GM21528 (cell line): Measurements from ENCODE around the gene TBC1D5.
"Not testable (repeated sequence)": the region's sequence is repeated elsewhere in the genome, so short reads cannot be mapped to it uniquely, and the experiment has no call there.

Experiments used
- ATAC-seq: cut with Tn5 transposase; IDR thresholded peaks from one replicate; pipeline ENCODE4 v1.9.1; 2021; ENCODE audit warnings: mild to moderate bottlenecking, moderate library complexity; ENCODE audit not compliant: unreplicated experiment, low FRiP score

Gene TBC1D5

DNA sequence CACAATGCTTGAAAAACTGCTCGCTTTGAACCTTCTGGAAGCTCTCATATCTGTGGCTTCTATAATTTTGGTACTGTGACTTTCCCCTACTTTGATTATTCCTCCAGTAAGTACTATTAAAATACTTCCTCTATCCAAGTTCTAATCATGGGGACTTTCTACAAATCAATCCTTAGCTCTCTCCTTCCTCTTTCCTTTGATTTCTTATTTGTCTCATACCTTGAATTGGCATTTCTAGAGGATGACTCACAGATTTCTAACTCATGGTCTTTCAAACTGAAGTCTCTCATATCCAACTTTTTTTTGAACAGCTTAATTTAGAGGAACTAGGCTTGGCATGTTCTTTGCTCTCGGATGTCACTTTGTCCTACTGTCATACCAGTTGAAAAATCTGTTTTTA lies 241.8 kb downstream of the TBC1D5 start:
- ATAC-seq = no peak

- ATAC-seq = no peak
These were observed 248.2 kb downstream of the TBC1D5 start for GRCh38 chr3:17494117-17494809.

DNA sequence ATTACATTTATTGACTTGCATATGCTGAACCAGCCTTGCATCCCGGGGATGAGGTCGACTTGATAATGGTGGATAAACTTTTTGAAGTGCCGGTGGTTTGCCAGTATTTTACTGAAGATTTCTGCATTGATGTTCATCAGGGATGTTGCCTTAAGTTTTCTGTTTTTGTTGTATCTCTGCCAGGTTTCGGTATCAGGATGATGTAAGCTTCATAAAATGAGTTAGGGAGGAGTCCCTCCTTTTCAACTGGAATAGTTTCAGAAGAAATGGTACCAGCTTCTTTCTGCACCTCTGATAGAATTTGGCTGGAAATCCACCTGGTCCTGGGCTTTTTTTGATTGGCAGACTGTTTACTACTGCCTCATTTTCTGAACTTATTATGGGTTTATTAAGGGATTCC lies 250.8 kb downstream of the TBC1D5 start:
- no peak for ATAC-seq

GRCh38 chr3:17491190-17491589 lies 251.2 kb downstream of the TBC1D5 start:
- not testable (repeated sequence) for ATAC-seq

DNA sequence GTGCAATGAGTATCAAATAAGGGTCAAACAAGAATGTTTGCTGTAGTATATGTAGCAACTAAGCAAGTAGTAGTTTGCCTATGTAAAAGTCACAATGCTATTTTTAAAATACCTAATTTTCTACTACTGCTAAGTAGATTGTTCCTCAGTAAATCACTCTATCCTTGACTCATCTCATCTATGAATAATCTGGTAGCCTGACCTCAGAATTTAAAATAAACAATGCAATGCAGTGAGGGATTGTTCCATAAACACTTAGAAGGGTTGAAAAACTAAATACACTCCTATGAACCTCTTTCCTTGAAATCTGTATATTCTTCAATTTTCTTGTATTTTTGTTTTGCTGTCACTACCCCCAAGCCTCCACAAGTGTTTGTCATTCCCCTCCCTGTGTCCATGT lies 253.3 kb downstream of the TBC1D5 start:
- no peak for ATAC-seq

DNA sequence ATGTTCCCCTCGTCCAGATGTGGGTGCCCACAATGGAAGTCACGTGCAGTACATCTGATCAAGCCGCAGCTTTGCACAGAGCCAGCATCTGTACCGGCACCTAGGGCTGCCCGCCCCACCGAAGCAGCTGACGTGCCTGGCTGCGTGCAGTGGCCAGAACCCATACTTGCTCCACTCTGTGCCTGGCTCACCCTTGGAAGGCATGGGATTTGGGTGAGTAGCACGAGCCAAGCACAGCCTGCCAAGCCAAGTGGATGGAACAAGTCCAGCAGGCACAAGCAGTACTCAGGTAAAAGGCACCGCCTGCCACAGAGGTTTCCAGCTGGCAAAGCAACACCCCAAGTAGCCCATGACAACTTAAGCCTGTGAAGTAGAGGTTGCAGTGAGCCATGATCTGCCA lies 261.3 kb downstream of the TBC1D5 start:
- no peak for ATAC-seq

DNA sequence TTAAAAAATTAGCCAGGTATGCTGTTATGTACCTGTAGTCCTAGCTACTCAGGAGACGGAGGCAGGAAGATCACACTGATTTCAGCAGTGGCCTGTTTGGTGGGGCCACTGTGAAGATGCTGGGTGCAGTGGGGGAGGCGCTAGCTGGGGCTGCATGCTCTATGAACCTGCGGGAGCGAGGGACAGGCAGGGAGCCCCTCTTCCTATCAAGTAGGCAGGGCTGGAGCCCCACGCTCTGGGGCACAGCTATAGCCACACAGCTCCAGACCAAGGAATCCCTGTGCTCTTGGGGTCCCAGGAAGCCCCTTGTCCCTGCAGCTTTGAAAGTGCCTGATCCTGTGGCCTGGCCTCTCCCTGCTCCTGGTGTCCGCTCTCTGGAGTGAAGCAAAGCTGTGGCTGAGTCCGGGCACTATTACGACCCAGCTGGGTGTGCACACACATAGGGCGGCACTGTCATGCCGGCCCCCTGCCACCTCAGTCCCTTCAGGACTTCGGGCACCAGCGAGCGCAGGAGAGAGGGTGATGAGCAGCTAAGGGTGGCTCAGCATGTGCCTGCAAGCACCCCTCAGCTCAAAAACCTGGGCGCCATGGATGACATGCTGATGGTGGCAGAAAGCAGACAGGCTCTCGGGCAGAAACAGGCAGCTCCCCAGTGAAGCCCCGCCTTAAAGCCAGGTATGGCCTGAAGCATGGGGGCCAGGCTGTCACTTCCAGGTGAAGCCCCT lies 262.6 kb downstream of the TBC1D5 start:
- no peak for ATAC-seq

DNA sequence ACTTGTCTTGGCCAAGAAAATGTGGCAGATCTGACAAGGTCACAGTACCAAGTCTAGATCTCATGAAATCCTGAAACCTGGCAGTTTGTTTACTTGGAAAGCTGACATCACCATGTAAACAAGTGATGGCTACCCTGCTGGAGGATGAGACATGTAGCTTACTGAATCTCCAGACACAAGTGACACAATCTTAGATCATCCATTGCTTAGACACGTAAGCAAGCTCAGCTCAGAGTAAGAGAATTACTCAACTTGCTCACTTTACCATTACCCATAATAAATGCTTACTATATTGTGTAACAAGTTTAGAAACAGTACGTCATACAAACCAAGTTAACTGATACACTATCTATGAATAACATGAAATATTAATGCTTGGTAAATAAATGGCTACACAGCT lies 263.8 kb downstream of the TBC1D5 start:
- ATAC-seq = no peak

DNA sequence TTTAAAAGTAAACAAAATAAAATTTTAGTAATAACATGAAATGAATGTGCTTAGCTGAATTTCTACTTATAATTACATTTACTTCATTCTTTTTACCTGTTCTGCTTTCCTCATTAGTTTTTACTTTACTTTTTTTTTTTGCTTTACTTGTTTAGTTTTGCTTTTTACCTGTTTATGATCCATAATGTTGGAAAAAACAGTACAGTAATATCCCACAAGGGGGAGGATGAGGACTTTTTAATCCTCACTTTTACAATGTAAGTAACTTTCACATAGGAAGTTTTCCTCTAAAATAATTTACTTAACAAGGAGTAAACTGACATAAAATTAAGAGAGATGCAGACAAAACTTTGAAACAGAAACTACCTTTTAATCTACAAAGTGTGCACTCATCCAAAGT lies 268.7 kb downstream of the TBC1D5 start:
- no peak for ATAC-seq

GRCh38 chr3:17469954-17470353 lies 272.5 kb downstream of the TBC1D5 start:
- ATAC-seq = no peak

GRCh38 chr3:17469520-17469919 lies 272.9 kb downstream of the TBC1D5 start:
- no peak for ATAC-seq

GRCh38 chr3:17466028-17466427 lies 276.4 kb downstream of the TBC1D5 start:
- ATAC-seq = no peak

DNA sequence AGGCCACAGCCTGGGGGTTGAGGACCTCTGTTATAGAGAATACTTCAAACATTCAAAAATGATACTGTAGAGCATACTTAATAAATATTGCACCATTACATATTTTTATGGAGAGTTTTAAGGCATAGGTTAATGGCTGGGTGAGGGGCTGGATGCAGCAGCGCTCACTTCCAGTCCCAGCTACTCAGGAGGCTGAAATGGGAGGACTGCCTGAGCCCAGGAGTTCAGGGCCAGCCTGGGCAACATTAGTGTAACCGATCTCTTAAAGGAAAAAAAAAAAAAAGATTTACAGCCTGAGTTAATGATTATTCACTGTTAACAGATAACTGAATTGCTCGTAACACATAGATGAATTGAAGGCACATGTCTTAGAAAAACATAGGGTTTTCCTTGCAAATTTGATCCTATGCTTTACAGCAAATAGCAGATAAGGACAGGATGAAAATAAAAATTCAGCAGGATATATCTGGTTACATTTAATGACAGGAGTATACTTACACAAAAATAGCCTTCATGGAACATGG lies 282.9 kb downstream of the TBC1D5 start:
- ATAC-seq = no peak

DNA sequence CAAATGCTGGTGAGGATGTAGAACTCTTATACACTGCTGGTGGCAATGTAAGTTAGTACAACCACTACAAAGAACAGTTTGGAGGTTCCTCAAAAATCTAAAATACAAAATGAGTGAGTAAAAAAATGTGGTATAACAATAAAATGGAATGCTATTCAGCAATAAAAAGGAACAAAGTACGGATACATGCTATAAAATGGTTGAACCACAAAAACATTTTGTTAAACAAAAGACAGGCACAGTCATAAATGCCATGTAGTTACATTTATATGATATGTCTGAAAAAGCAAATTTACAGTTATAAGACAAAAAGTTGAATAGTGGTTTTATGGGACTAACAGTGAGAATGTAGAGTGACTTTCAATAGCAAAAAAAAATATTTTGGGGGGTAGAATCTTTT lies 285.8 kb downstream of the TBC1D5 start:
- ATAC-seq = no peak

DNA sequence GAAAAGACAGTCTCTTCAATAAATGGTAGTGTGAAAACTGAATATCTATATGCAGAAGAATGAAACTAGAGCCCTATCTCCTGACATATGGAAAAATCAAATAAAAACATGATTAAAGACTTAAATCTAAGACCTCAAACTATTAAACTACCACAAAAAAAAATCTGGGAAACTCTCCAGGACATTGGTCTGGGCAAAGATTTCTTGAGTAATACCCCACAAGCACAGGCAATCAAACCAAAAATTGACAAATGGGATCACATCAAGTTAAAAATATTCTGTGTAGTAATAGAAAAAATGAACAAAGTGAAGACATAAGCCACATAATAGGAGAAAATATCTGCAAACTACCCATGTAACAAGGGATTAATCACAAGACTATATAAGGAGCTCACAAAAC lies 286.4 kb downstream of the TBC1D5 start:
- ATAC-seq = no peak

DNA sequence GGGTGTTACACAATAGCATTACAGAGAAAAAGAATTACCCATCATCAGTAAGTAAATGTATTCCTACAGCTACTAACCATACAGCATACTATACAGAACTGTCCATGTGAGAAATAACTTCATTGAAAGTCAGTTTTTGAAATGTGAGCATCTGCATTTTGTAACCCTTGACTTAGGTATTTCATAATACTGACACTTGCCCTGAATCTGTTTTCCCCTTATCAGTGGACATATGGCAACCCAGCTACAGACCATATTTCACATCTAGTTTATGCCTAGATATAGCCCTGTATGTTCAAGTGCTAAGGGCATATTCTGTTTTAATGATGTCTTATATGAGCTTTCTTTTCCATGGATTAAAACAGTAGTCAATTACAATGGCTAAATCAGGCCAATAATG lies 297.6 kb downstream of the TBC1D5 start:
- ATAC-seq = no peak

DNA sequence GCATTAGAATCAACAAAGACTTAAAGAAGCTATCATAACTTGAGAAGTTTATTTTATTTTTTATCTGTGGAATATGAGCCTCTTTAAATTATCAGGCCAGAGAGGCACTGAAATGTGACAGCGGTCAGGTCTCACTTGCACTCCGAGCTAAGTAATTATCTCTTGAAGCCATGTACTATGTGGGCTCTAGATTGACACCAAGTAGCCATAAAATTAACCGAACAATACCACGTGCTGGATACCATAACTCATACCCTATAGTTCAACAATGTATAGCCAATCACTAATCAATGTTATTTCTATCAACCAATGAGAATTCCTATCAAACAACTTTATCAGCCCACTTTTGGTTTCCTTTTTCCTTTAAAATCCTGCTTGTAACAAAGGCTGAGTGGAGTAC lies 299.3 kb downstream of the TBC1D5 start:
- no peak for ATAC-seq

GRCh38 chr3:17442332-17443049 lies 299.9 kb downstream of the TBC1D5 start:
- ATAC-seq = no peak

DNA sequence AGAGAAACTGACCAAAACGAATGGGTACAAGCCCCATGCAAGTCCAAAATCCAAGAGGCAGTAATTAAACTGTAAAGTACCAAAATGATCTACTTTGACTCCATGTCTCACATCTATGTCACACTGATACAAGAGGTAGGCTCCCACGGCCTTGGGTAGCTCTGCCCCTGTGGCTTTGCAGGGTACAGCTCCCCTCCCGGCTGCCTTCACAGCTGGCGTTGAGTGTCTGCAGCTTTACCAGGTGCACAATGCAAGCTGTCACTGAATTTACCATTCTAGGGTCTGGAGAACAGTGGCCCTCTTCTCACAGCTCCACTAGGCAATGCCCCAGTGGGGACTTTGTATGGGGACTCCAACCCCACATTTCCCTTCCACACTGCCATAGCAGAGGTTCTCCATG lies 308.6 kb downstream of the TBC1D5 start:
- no peak for ATAC-seq

DNA sequence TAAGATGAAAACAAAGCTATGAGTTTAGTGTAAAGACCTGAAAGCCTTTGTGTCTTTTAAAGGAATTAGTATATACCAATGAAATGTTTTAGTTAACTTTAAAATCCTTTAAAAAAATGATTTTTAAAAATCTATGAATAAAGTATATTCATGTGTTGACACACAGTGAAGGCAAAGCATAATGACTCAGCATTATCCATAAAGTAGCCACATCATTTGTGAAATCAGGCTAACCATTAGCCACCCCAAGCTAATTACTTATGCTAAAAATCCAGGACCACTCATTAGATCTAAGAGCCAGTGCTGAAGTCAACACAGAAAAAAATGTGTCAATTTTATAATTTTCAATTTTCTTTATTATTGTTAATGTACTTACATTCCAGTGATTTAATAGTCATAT lies 310.2 kb downstream of the TBC1D5 start:
- no peak for ATAC-seq

DNA sequence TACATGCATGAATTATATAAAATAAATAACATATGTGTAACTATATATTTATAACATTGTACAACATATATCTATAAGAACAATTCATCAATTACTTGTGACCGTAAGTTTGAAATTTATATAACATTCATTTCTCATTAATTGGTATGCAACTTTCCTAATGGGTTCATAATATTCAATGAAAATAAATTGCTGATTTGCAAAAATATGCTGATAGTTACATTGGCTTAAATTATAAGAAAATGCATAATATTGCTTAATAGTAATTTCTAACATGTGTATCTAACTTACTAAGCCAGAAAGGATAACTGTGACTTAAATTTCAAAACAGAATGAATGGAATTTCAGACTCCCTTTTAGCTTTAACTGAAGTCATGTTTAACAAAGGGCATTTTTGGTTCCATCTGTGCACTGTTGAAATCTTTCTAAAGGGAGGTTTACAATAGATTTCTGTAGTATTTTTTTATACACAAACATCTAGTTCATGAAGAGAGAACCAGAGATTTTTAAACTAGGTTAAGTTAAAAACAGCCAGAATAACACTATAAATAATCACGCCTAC lies 310.9 kb downstream of the TBC1D5 start:
- ATAC-seq = no peak
